ENCODE measurements around the gene B4GALNT2. TPM values are rescaled to one million over a fixed set of nuclear protein-coding genes. Genes with fewer than 3 reads are reported as not detected.

Gene B4GALNT2
- total and polyA plus RNA-seq, 2 of the 8 experiments (the other 6 are each of a cell fraction or from before 2014, with no cell fraction given): not detected

GRCh38 chr17:49089094-49089493 is 43.5 kb upstream of the B4GALNT2 start:
- CTCF ChIA-PET (ENCODE audit: partially characterized antibody): interaction anchor here (1.9 kb wide), 1 partner anchor 210 kb away, joined by 5 read pairs; no protein-coding TSS in a partner anchor
- POLR2A ChIA-PET (ENCODE audit: partially characterized antibody): interaction anchor here (1.0 kb wide), 2 partner anchors 30 to 37 kb away, joined by 3 to 5 read pairs; no protein-coding TSS in a partner anchor
- Histone ChIP-seq H3K27ac (ENCODE audit: low read depth, low read length) (no peak overlapping the region), H3K18ac (ENCODE audit: extremely low read depth, low read length) (no peak overlapping the region), H3K9ac (replicated peaks in 1 of 4; ENCODE audit: extremely low read depth in 1 of 4, low read depth in 3 of 4, low read length in 3 of 4) (no peak overlapping the region), H2BK5ac (ENCODE audit: low read depth, low read length) (no peak overlapping the region), H4K5ac (ENCODE audit: insufficient read length, low read depth, low read length) (no peak overlapping the region), H3K27me3 (replicated peaks in 1 of 4; ENCODE audit: control insufficient read depth in 3 of 4, extremely low read depth in 1 of 4, insufficient read depth in 3 of 4, low read length in 3 of 4) (no peaks in the 10 kb centered on the region), H3K14ac (ENCODE audit: insufficient read length) (no peak overlapping the region), H3K4me1 (replicated peaks in 1 of 4; ENCODE audit: control insufficient read depth in 3 of 4, insufficient read depth in 4 of 4, low read length in 3 of 4) (peaks cover 0 to 13% (median 3%) of the 10 kb centered on the region in 4 experiments; a peak in 4 of 7 replicates), H2AK5ac (ENCODE audit: low read depth, low read length) (no peak overlapping the region), H3K4me3 (ENCODE audit: extremely low read depth in 1 of 4, insufficient read depth in 2 of 4, low read depth in 3 of 4, low read length in 4 of 4) (no peak overlapping the region), H3K36me3 (ENCODE audit: control insufficient read depth in 2 of 4, insufficient read depth in 4 of 4, low read length in 3 of 4) (no peaks in the 10 kb centered on the region; a peak in 1 of 8 replicates), H3K9me3 (ENCODE audit: insufficient read depth in 2 of 2, low read depth in 1 of 2, low read length in 1 of 2) (no peaks in the 10 kb centered on the region), H2BK20ac (ENCODE audit: low read length) (no peak overlapping the region), H2BK120ac (replicated peaks; ENCODE audit: low read depth, low read length) (no peak overlapping the region), H3K79me2 (ENCODE audit: control insufficient read depth in 1 of 2, insufficient read depth in 2 of 2, low read length in 2 of 2) (no peaks in the 10 kb centered on the region), H3K4me2 (ENCODE audit: insufficient read depth in 1 of 2, low read depth in 2 of 2, low read length in 2 of 2) (no peak overlapping the region), H3K23me2 (ENCODE audit: low read depth, low read length) (no peaks in the 10 kb centered on the region), H4K8ac (ENCODE audit: extremely low read depth, insufficient read depth, low read length) (no peak overlapping the region), H3K56ac (replicated peaks; ENCODE audit: insufficient read length, low read depth, low read length) (no peak overlapping the region), H3K4ac (replicated peaks; ENCODE audit: insufficient read length, low read depth, low read length) (no peak overlapping the region), H4K20me1 (replicated peaks in 1 of 2; ENCODE audit: control insufficient read depth in 1 of 2, insufficient read depth in 2 of 2, low read length in 2 of 2) (no peaks in the 10 kb centered on the region), H3K79me1 (ENCODE audit: low read depth, low read length) (no peaks in the 10 kb centered on the region), H2BK15ac (ENCODE audit: low read length) (no peak overlapping the region), H2BK12ac (ENCODE audit: low read depth, low read length) (no peak overlapping the region), H4K91ac (replicated peaks; ENCODE audit: insufficient read length, low read length) (no peak overlapping the region), H2AFZ (ENCODE audit: low read length) (no peak overlapping the region), H3K23ac (ENCODE audit: insufficient read length) (no peak overlapping the region)
- no peak for TF ChIP-seq MAFK (IDR thresholded peaks at IDR 0.05; ENCODE audit: low read depth, low read length)
- no peak for TF ChIP-seq TCF12 (IDR thresholded peaks at IDR 0.05; ENCODE audit: low read depth, low read length)
- TF ChIP-seq KDM5A (IDR thresholded peaks at IDR 0.05; ENCODE audit: low read length): no peak
- TF ChIP-seq SP1 (IDR thresholded peaks at IDR 0.05; ENCODE audit: low read depth, low read length): no peak
- TF ChIP-seq GABPA (IDR thresholded peaks at IDR 0.05; ENCODE audit: borderline replicate concordance, insufficient read depth, low read length): no peak
- TF ChIP-seq CBX5 (IDR thresholded peaks at IDR 0.05; ENCODE audit: low read depth, low read length): no peak
- TF ChIP-seq USF2 (IDR thresholded peaks at IDR 0.05; ENCODE audit: low read length): no peak
- no peak for TF ChIP-seq KDM4A (IDR thresholded peaks at IDR 0.05; ENCODE audit: low read depth, low read length, severe bottlenecking)
- TF ChIP-seq RBBP5 (IDR thresholded peaks at IDR 0.05; ENCODE audit: borderline replicate concordance, low read depth, low read length): no peak
- FAIRE-seq (no peak), DNase-seq (ENCODE audit: low read depth in 1 of 2, low spot score in 2 of 2) (no peak)
- 87% methylated on average over 7 of the region's 7 CpGs; no CpG with 5 or more reads in 1 of the 2 experiments for WGBS, 2 experiments (ENCODE audit: extremely low coverage in 1 of 2, insufficient coverage in 1 of 2, insufficient read length in 1 of 2, insufficient replicate concordance in 2 of 2, low coverage in 1 of 2, low lambda C conversion rate in 2 of 2, missing lambda C conversion rate in 1 of 2)
